Transverse colon (tissue), 4 donors: Measurements from ENCODE around the gene SF3A2. TPM values are rescaled to one million over a fixed set of nuclear protein-coding genes. Genes with fewer than 3 reads are reported as not detected.

Experiments used
- DNase-seq: peaks from one replicate; pipeline ENCODE4 v3.0.0-alpha.2; 2019
- H3K27ac ChIP-seq, 4 donors: fragments of 200-600 bp; sonication (generic); 2 replicates each; pipeline ENCODE4 v1.5.1; 2016 to 2018; ENCODE audit warnings: inconsistent platforms in 4 of 4
- H3K27me3 ChIP-seq: fragments of 200-600 bp; sonication (generic); 2 replicates; pipeline ENCODE4 v1.5.1; 2017; ENCODE audit warnings: inconsistent platforms
- H3K36me3 ChIP-seq, 4 donors: fragments of 200-600 bp; sonication (generic); 2 replicates each; pipeline ENCODE4 v1.5.1; 2017 to 2019; ENCODE audit warnings: inconsistent platforms in 4 of 4
- H3K4me1 ChIP-seq, 4 donors: fragments of 200-600 bp; sonication (generic); 2 replicates each; pipeline ENCODE4 v1.5.1; 2017 to 2020; ENCODE audit warnings: inconsistent platforms in 4 of 4
- H3K4me3 ChIP-seq, 4 donors: fragments of 200-600 bp; sonication (generic); 1 replicate in 1 of 4; 2 replicates in 3 of 4; pipeline versions ENCODE4 v1.5.1 to v1.6.1; 2017 to 2019; ENCODE audit warnings: inconsistent platforms in 4 of 4
- H3K9me3 ChIP-seq, 2 donors: fragments of 200-600 bp; sonication (generic); 2 replicates each; pipeline ENCODE4 v1.5.1; 2017 to 2019; ENCODE audit warnings: inconsistent platforms in 2 of 2
- EP300 ChIP-seq: sonication (generic); formaldehyde crosslinking; IDR thresholded peaks from one replicate; pipeline ENCODE4 v1.6.1; 2017; ENCODE audit warnings: antibody characterized with exemption, low read depth
- POLR2A ChIP-seq: fragments of 450-650 bp; IDR thresholded peaks from one replicate; pipeline ENCODE4 v1.6.1; 2016; ENCODE audit warnings: antibody characterized with exemption, mild to moderate bottlenecking, moderate library complexity
- POLR2AphosphoS5 ChIP-seq, 3 donors: sonication (generic); formaldehyde crosslinking; IDR thresholded peaks; one replicate each; pipeline ENCODE4 v1.6.1; 2016; ENCODE audit warnings: antibody characterized with exemption in 3 of 3
- WGBS, 2 donors: methylation state at CpG; one replicate each; pipeline ENCODE4 v1.1.5; 2018; ENCODE audit warnings: low coverage in 1 of 2; 5-methylcytosine and 5-hydroxymethylcytosine counted together
- in situ Hi-C, 4 donors: fragments of 200-750 bp; cut with MboI; loops; one replicate each; pipeline versions ENCODE4 v1.15.0 to v1.15.1; 2017; ENCODE audit warnings: low sequenced_read_pairs in 3 of 4, low pct_ligation_motif_present in 1 of 4, low pct_unique_long_range_greater_than_20kb in 1 of 4
- intact Hi-C: fragments of 100-400 bp; cut with DNase I; formaldehyde crosslinking; loops from one replicate; pipeline ENCODE4 v1.15.1; 2023; ENCODE audit warnings: low total_unique reads
- small RNA-seq, 4 donors: library from RNA; depleted of rRNA; stranded (forward); fragments of <200 nt; gene quantifications; one replicate each; pipeline ENCODE3, GENCODE V24; 2016
- total RNA-seq, 4 donors: library from RNA; depleted of rRNA; stranded (reverse); fragments of >200 nt; gene quantifications; one replicate each; pipeline ENCODE4 v1.1.0, GENCODE V29; 2016
- TF ChIP-seq, protein P1 (sequence below), 5 experiments: fragments of 200-600 bp in 3 of 5; fragments of 450-650 bp in 2 of 5; sonication (generic) in 3 of 5; IDR thresholded peaks; 1 replicate in 2 of 5; 2 replicates in 3 of 5; pipeline ENCODE4 v1.5.1; 2016 to 2017; ENCODE audit warnings: antibody characterized with exemption in 5 of 5, inconsistent platforms in 3 of 5, mild to moderate bottlenecking in 2 of 5, moderate library complexity in 1 of 5

The SF3A2 gene
- total RNA-seq, 4 donors from 2014 or later: 35.8 to 54.6 (median 41.6) TPM

DNA sequence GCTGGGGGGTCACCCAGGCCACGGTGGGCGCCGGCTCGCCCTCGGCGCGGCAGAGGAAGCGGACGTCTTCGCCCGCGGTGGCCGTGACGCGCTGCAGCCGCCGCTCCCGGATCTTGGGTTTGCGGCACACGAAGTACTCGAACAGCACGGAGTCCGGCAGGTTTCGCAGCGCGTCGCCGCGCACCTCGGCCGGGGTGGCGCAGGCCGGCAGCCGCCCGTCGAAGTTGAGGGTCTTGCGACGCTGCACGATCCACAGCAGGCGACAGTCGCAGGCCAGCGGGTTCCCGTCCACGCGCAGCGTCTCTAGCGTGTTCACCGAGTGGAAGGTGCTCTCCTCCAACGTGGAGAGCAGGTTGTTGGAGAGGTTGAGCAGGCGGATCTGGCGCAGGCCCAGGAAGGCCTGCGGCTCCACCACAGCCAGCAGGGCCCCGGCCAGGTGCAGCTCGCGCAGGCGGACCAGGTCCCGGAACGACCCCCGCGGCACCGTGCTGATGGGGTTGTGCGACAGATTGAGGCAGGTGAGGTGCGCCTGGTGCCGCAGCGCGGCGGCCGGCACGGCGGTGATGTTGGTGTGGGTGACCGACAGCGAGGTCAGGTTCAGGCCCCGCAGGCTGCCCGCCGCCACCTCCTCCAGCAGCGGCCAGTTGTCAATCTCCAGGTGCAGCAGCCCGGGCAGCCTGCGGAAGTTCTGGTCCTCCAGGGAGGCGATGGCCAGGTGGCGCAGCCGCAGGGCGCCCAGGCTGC is 54.0 kb downstream of the SF3A2 start:
- H3K27ac ChIP-seq: peak overlapping the region; percentile 18 to 65 (median 55)
- H3K4me3 ChIP-seq: peak overlapping the region in 3 of 4 donors; percentile 11 to 46 (median 38)
- no peaks in the 10 kb centered on the region for H3K36me3 ChIP-seq
- in situ Hi-C loops (loop anchor here in 2 of 4 donors (25.0 kb wide), 1 partner anchor 97 kb away; no protein-coding TSS in a partner anchor), intact Hi-C loops (no loop called here)
- H3K27me3 ChIP-seq: peaks cover 86% of the 10 kb centered on the region
- WGBS, 2 donors: 7% methylated on average over 80 of the region's 82 CpGs; no CpG with 5 or more reads in 1 of the 2 donors
- TF ChIP-seq, protein P1, sequence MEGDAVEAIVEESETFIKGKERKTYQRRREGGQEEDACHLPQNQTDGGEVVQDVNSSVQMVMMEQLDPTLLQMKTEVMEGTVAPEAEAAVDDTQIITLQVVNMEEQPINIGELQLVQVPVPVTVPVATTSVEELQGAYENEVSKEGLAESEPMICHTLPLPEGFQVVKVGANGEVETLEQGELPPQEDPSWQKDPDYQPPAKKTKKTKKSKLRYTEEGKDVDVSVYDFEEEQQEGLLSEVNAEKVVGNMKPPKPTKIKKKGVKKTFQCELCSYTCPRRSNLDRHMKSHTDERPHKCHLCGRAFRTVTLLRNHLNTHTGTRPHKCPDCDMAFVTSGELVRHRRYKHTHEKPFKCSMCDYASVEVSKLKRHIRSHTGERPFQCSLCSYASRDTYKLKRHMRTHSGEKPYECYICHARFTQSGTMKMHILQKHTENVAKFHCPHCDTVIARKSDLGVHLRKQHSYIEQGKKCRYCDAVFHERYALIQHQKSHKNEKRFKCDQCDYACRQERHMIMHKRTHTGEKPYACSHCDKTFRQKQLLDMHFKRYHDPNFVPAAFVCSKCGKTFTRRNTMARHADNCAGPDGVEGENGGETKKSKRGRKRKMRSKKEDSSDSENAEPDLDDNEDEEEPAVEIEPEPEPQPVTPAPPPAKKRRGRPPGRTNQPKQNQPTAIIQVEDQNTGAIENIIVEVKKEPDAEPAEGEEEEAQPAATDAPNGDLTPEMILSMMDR (IDR thresholded peaks at IDR 0.05): no peak
- TF ChIP-seq POLR2A: no peak
- TF ChIP-seq EP300: no peak
- TF ChIP-seq POLR2AphosphoS5 (IDR thresholded peaks at IDR 0.05): no peak
- H3K4me1 ChIP-seq: peaks cover 8 to 38% (median 28%) of the 10 kb centered on the region in 4 donors
- no peaks in the 10 kb centered on the region for H3K9me3 ChIP-seq
- peak; percentile 37 for DNase-seq

DNA sequence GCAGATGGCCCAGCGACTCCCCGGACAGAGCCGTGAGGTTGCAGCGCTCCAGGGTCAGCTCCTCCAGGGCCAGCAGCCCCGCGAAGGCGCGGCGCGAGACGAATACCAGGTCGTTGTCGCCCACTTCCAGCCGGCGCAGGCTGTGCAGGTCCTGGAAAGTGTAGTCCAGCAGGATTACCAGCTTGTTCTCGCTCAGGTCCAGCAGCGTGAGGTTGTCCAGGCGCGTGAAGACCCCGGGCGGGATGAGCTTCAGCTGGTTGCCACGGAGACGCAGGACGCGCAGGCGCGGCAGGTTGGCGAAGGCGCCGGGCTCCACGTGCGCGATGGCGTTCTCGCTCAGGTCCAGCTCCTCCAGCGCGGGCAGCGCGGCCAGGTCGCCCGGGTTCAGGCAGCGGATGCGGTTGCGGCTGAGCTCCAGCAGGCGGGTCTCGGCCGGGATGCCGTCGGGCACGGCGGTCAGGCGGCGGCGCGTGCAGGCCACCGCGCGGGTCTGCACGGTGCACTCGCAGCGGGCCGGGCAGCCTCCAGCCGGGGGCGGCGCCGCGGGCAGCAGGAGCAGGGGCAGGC is 54.6 kb downstream of the SF3A2 start:
- in situ Hi-C loops: loop anchor here in 2 of 4 donors (25.0 kb wide), 1 partner anchor 96 kb away; no protein-coding TSS in a partner anchor
- DNase-seq: no peak
- TF ChIP-seq, protein P1 (IDR thresholded peaks at IDR 0.05): no peak
- TF ChIP-seq EP300 (no peak), POLR2A (no peak), POLR2AphosphoS5 (IDR thresholded peaks at IDR 0.05) (no peak)

DNA sequence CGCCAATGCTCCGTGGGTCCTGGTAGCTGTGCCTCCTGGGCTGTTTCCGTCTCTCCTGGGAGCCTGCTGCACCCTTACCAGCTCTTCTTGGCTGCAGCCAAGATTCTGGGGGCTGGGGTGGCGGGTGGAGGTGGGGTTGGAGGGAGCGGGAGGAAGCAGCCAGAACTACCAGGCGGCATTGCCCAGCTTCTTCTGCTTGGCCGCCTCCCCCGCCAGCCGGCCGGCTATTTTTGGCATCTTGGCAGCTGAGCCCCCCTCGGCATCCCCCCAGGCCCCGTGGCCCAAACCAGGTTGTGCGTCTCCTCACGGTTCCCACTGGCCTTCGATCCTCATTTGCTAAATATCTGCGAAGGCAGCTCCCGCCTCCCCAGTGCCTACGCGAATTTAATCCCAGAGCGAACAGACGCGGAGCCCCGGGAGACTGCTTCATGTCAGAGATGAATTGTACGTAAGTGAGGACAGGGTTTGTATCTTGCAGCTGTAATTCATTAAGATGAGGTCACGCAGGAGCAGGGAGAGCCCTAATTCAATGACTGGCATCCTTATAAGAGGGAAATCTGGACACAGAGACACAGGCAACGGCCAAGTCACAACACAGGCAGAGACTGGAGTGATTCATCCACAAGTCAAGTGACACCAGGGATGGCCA is 58.2 kb downstream of the SF3A2 start:
- no peaks in the 10 kb centered on the region for H3K36me3 ChIP-seq
- in situ Hi-C loops: loop anchor here in 2 of 4 donors (25.0 kb wide), 1 partner anchor 92 kb away; no protein-coding TSS in a partner anchor
- intact Hi-C loops: no loop called here
- DNase-seq: no peak
- WGBS, 2 donors: 51% methylated on average over 26 of the region's 26 CpGs; no CpG with 5 or more reads in 1 of the 2 donors
- peaks cover 8 to 32% (median 22%) of the 10 kb centered on the region in 4 donors for H3K4me1 ChIP-seq
- peak overlapping the region; percentile 37 to 72 (median 50) for H3K27ac ChIP-seq
- TF ChIP-seq POLR2AphosphoS5 (IDR thresholded peaks at IDR 0.05) (peak in 2 of 3 donors; percentile 61 to 80), POLR2A (no peak)
- no peaks in the 10 kb centered on the region for H3K9me3 ChIP-seq
- peaks cover 73% of the 10 kb centered on the region for H3K27me3 ChIP-seq
- H3K4me3 ChIP-seq: peak overlapping the region in 1 of 4 donors; percentile 21

More for the DNA sequence above, 54.6 kb downstream of the SF3A2 start:
- no peaks in the 10 kb centered on the region for H3K9me3 ChIP-seq
- intact Hi-C loops: no loop called here
- peaks cover 8 to 38% (median 28%) of the 10 kb centered on the region in 4 donors for H3K4me1 ChIP-seq
- no peaks in the 10 kb centered on the region for H3K36me3 ChIP-seq
- peaks cover 93% of the 10 kb centered on the region for H3K27me3 ChIP-seq
- WGBS, 2 donors: 9% methylated on average over 50 of the region's 67 CpGs; no CpG with 5 or more reads in 1 of the 2 donors
- no peak overlapping the region for H3K27ac ChIP-seq
- peak overlapping the region in 2 of 4 donors; percentile 38 to 46 for H3K4me3 ChIP-seq

DNA sequence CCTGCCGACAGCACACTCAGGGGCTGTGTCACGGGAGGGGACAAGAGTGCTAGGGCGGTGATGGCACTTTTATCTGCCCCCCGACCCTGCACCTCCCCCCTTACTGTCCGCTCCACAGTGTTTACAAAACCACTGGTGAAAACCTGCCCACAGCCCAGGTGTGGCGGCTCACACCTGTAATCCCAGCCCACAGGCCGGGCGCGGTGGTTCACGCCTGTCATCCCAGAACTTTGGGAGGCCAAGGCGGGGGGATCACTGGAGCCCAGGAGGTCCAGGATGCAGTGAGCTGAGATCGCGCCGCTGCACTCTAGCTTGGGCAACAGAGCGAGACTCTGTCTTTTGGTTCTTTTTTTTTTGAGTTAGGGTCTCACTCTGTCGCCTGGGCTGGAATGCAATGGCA is 59.5 kb downstream of the SF3A2 start:
- Histone ChIP-seq H3K9me3 (no peaks in the 10 kb centered on the region), H3K27ac (no peak overlapping the region), H3K4me1 (peaks cover 3 to 19% (median 11%) of the 10 kb centered on the region in 4 donors), H3K36me3 (no peaks in the 10 kb centered on the region), H3K27me3 (peaks cover 67% of the 10 kb centered on the region), H3K4me3 (no peak overlapping the region)
- 75% methylated on average over 16 of the region's 16 CpGs; no CpG with 5 or more reads in 1 of the 2 donors for WGBS, 2 donors
- TF ChIP-seq EP300 (no peak), POLR2A (no peak), POLR2AphosphoS5 (IDR thresholded peaks at IDR 0.05) (no peak)
- TF ChIP-seq, protein P1 (IDR thresholded peaks at IDR 0.05): no peak
- intact Hi-C loops: no loop called here
- no peak for DNase-seq
- in situ Hi-C loops: loop anchor here in 2 of 4 donors (25.0 kb wide), 1 partner anchor 91 kb away; no protein-coding TSS in a partner anchor

Small RNA genes lying within 50 kb of the gene (small RNA-seq; reads per million reads assigned to genes)
- gene MIR1227: 0 to 1.4 (median 0.37) reads per million in 4 donors

Other genes with a start within 250 kb of the SF3A2 start
- 10 to 100 TPM; 66.7 to 88.6 (median 84.4) TPM for gene BTBD2, start 221.1 kb upstream of the SF3A2 start, total RNA-seq
- 100 to 1,000 TPM; 189 to 279 (median 236) TPM for gene MKNK2, start 185.6 kb upstream of the SF3A2 start, total RNA-seq
- 10 to 100 TPM; 18.7 to 74.2 (median 46.1) TPM for gene MOB3A, start 140.5 kb upstream of the SF3A2 start, total RNA-seq
- 1 to 10 TPM in 2 of 4 donors, not detected in 2; 2.3 to 5.4 TPM for gene IZUMO4, start 139.9 kb upstream of the SF3A2 start, total RNA-seq
- gene AP3D1, start 85.3 kb upstream of the SF3A2 start, total RNA-seq: 100 to 1,000 TPM; 101 to 189 (median 152) TPM
- 100 to 1,000 TPM in 1 of 4 donors, 10 to 100 TPM in 3; 27.3 to 122 (median 47.0) TPM for gene DOT1L, start 72.9 kb upstream of the SF3A2 start, total RNA-seq
- gene PLEKHJ1, start 495 bp upstream of the SF3A2 start, total RNA-seq: 100 to 1,000 TPM; 184 to 332 (median 254) TPM
- 1 to 10 TPM in 2 of 4 donors, not detected in 2; 1.1 to 3.5 TPM for gene AMH, start 12.5 kb downstream of the SF3A2 start, total RNA-seq
- 1 to 10 TPM in 1 of 4 donors, not detected in 3; 5.6 TPM for gene JSRP1, start 19.6 kb downstream of the SF3A2 start, total RNA-seq
- 1 to 10 TPM in 2 of 4 donors, under 1 TPM in 1, not detected in 1; 0.27 to 1.1 (median 1.1) TPM for gene PEAK3, start 45.4 kb downstream of the SF3A2 start, total RNA-seq
- 1 to 10 TPM in 1 of 4 donors, under 1 TPM in 2, not detected in 1; 0.27 to 1.5 (median 0.64) TPM for gene LINGO3, start 71.3 kb downstream of the SF3A2 start, total RNA-seq
- 100 to 1,000 TPM in 3 of 4 donors, 10 to 100 TPM in 1; 62.9 to 151 (median 132) TPM for gene LSM7, start 91.8 kb downstream of the SF3A2 start, total RNA-seq
- 100 to 1,000 TPM; 149 to 367 (median 242) TPM for gene SPPL2B, start 91.9 kb downstream of the SF3A2 start, total RNA-seq
- gene TMPRSS9, start 123.4 kb downstream of the SF3A2 start, total RNA-seq: under 1 TPM in 1 of 4 donors, not detected in 3; 0.27 TPM
- 10 to 100 TPM; 10.8 to 54.9 (median 30.8) TPM for gene TIMM13, start 190.8 kb downstream of the SF3A2 start, total RNA-seq
- gene LMNB2, start 220.1 kb downstream of the SF3A2 start, total RNA-seq: 10 to 100 TPM; 10.8 to 23.9 (median 17.8) TPM
- gene GADD45B, start 239.3 kb downstream of the SF3A2 start, total RNA-seq: 100 to 1,000 TPM in 3 of 4 donors, 10 to 100 TPM in 1; 59.0 to 280 (median 167) TPM